ENCODE measurements around the gene PIK3C2B. TPM values are rescaled to one million over a fixed set of nuclear protein-coding genes. Genes with fewer than 3 reads are reported as not detected.

The PIK3C2B gene
- total and polyA plus RNA-seq, 2 of the 8 experiments (the other 6 are each of a cell fraction or from before 2014, with no cell fraction given) = 20.4 to 36.7 TPM

DNA sequence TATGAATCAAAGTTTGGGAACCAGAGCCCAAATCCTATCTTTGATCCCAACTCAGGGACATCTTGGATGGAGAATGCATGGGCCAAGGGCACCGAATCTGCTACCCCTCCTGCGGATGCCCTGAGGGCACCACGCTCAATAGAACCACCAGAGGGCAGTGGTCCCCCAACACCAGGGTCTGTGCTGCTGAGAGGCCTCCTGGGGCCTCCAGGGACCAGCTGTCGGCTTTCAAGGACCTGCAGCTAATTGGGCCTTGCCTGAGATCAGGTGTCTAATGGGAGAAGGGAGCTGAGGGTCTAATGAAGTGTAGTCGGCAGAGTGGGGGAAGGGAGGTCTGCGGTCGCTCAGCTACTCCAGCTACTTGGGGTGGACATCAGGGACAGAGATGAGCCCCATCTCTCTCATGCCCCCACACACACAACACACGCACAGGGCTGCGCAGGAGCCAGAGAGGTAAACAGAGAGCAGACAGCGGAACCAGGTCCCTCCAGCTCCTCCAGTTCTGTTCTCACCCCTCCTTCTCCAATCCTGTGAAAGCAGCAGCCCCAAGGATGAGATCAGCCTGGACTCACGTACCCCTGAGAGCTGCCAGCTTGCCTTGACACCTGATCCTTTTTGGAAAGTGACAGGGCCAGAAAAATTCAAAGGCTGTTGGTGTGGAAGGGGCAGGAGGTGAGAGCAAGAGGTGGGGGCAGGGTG is 48.0 kb downstream of the PIK3C2B start (continued):
- TF ChIP-seq, protein P1, sequence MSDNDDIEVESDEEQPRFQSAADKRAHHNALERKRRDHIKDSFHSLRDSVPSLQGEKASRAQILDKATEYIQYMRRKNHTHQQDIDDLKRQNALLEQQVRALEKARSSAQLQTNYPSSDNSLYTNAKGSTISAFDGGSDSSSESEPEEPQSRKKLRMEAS (IDR thresholded peaks at IDR 0.05) = 0 out of 2 replicates have a peak, but pooled peaks have one; percentile 27
- TF ChIP-seq, protein P2, sequence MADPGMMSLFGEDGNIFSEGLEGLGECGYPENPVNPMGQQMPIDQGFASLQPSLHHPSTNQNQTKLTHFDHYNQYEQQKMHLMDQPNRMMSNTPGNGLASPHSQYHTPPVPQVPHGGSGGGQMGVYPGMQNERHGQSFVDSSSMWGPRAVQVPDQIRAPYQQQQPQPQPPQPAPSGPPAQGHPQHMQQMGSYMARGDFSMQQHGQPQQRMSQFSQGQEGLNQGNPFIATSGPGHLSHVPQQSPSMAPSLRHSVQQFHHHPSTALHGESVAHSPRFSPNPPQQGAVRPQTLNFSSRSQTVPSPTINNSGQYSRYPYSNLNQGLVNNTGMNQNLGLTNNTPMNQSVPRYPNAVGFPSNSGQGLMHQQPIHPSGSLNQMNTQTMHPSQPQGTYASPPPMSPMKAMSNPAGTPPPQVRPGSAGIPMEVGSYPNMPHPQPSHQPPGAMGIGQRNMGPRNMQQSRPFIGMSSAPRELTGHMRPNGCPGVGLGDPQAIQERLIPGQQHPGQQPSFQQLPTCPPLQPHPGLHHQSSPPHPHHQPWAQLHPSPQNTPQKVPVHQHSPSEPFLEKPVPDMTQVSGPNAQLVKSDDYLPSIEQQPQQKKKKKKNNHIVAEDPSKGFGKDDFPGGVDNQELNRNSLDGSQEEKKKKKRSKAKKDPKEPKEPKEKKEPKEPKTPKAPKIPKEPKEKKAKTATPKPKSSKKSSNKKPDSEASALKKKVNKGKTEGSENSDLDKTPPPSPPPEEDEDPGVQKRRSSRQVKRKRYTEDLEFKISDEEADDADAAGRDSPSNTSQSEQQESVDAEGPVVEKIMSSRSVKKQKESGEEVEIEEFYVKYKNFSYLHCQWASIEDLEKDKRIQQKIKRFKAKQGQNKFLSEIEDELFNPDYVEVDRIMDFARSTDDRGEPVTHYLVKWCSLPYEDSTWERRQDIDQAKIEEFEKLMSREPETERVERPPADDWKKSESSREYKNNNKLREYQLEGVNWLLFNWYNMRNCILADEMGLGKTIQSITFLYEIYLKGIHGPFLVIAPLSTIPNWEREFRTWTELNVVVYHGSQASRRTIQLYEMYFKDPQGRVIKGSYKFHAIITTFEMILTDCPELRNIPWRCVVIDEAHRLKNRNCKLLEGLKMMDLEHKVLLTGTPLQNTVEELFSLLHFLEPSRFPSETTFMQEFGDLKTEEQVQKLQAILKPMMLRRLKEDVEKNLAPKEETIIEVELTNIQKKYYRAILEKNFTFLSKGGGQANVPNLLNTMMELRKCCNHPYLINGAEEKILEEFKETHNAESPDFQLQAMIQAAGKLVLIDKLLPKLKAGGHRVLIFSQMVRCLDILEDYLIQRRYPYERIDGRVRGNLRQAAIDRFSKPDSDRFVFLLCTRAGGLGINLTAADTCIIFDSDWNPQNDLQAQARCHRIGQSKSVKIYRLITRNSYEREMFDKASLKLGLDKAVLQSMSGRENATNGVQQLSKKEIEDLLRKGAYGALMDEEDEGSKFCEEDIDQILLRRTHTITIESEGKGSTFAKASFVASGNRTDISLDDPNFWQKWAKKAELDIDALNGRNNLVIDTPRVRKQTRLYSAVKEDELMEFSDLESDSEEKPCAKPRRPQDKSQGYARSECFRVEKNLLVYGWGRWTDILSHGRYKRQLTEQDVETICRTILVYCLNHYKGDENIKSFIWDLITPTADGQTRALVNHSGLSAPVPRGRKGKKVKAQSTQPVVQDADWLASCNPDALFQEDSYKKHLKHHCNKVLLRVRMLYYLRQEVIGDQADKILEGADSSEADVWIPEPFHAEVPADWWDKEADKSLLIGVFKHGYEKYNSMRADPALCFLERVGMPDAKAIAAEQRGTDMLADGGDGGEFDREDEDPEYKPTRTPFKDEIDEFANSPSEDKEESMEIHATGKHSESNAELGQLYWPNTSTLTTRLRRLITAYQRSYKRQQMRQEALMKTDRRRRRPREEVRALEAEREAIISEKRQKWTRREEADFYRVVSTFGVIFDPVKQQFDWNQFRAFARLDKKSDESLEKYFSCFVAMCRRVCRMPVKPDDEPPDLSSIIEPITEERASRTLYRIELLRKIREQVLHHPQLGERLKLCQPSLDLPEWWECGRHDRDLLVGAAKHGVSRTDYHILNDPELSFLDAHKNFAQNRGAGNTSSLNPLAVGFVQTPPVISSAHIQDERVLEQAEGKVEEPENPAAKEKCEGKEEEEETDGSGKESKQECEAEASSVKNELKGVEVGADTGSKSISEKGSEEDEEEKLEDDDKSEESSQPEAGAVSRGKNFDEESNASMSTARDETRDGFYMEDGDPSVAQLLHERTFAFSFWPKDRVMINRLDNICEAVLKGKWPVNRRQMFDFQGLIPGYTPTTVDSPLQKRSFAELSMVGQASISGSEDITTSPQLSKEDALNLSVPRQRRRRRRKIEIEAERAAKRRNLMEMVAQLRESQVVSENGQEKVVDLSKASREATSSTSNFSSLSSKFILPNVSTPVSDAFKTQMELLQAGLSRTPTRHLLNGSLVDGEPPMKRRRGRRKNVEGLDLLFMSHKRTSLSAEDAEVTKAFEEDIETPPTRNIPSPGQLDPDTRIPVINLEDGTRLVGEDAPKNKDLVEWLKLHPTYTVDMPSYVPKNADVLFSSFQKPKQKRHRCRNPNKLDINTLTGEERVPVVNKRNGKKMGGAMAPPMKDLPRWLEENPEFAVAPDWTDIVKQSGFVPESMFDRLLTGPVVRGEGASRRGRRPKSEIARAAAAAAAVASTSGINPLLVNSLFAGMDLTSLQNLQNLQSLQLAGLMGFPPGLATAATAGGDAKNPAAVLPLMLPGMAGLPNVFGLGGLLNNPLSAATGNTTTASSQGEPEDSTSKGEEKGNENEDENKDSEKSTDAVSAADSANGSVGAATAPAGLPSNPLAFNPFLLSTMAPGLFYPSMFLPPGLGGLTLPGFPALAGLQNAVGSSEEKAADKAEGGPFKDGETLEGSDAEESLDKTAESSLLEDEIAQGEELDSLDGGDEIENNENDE (IDR thresholded peaks at IDR 0.05; ENCODE audit: insufficient replicate concordance, low read length) = no peak
- TF ChIP-seq ASH2L (IDR thresholded peaks at IDR 0.05; ENCODE audit: low read length) (no peak), SP4 (IDR thresholded peaks at IDR 0.05; ENCODE audit: low read length) (no peak), TBP (IDR thresholded peaks at IDR 0.05; ENCODE audit: low read depth, low read length) (no peak), EP300 (IDR thresholded peaks at IDR 0.05; ENCODE audit: borderline replicate concordance in 1 of 2, low read depth in 2 of 2, low read length in 2 of 2) (no peak), NANOG (IDR thresholded peaks at IDR 0.05; ENCODE audit: insufficient read depth, low read depth, low read length, poor library complexity, severe bottlenecking) (peak; percentile 12), SIN3A (conservative IDR thresholded peaks at IDR 0.05 in 1 of 2, IDR thresholded peaks at IDR 0.05 in 1 of 2; ENCODE audit: low read depth in 1 of 2, low read length in 2 of 2) (peak in 1 of 2 experiments; percentile 85; a peak in 2 of 4 replicates)
